H1 (cell line): Measurements from ENCODE around the gene TNFSF4.

Source experiments
- CREB1 ChIP-seq: IDR thresholded peaks from 2 replicates; pipeline ENCODE4 v1.6.1; 2012; ENCODE audit warnings: inconsistent platforms
- CTCF ChIP-seq, 3 experiments: IDR thresholded peaks; 1 replicate in 2 of 3; 2 replicates in 1 of 3; pipeline versions ENCODE4 v1.5.1 to v1.6.1; 2011; ENCODE audit warnings: low read length in 3 of 3, mild to moderate bottlenecking in 3 of 3, inconsistent platforms in 2 of 3, low read depth in 1 of 3, moderate library complexity in 1 of 3; ENCODE audit not compliant: insufficient read depth in 1 of 3; ENCODE audit errors: control extremely low read depth in 1 of 3
- EP300 ChIP-seq, 2 experiments: IDR thresholded peaks; 1 replicate in 1 of 2; 2 replicates in 1 of 2; pipeline ENCODE4 v1.6.1; 2011 to 2012; ENCODE audit warnings: low read depth in 2 of 2, low read length in 2 of 2, mild to moderate bottlenecking in 2 of 2, borderline replicate concordance in 1 of 2, inconsistent platforms in 1 of 2, moderate library complexity in 1 of 2
- POLR2A ChIP-seq, 2 experiments: IDR thresholded peaks; 1 replicate in 1 of 2; 2 replicates in 1 of 2; pipeline ENCODE4 v1.6.1; 2011; ENCODE audit warnings: low read depth in 2 of 2, low read length in 2 of 2, mild to moderate bottlenecking in 2 of 2; ENCODE audit errors: control extremely low read depth in 1 of 2
- POLR2AphosphoS5 ChIP-seq: IDR thresholded peaks from 2 replicates; pipeline ENCODE4 v1.6.1; 2011; ENCODE audit warnings: low read depth, low read length
- SUZ12 ChIP-seq: fragments of 200-600 bp; sonication (generic); IDR thresholded peaks from 2 replicates; pipeline ENCODE4 v1.6.1; 2012; ENCODE audit warnings: mild to moderate bottlenecking, inconsistent platforms, low read length, moderate library complexity, mixed read lengths
- TAF1 ChIP-seq: IDR thresholded peaks from 2 replicates; pipeline ENCODE4 v1.6.1; 2011; ENCODE audit warnings: mild to moderate bottlenecking, low read depth, low read length
- TAF7 ChIP-seq: optimal IDR thresholded peaks from 2 replicates; pipeline ENCODE3; 2011; ENCODE audit warnings: low read depth, mild to moderate bottlenecking, inconsistent platforms, low read length, moderate library complexity, borderline replicate concordance

GRCh38 chr1:173134029-173134428, 73.1 kb downstream of the TNFSF4 start:
- TF ChIP-seq TAF7 (no peak), CTCF (IDR thresholded peaks at IDR 0.05; ENCODE audit: control extremely low read depth in 1 of 3, insufficient read depth in 1 of 3, low read depth in 1 of 3, low read length in 3 of 3) (no peak), POLR2AphosphoS5 (no peak), EP300 (IDR thresholded peaks at IDR 0.05; ENCODE audit: borderline replicate concordance in 1 of 2, low read depth in 2 of 2, low read length in 2 of 2) (no peak), TAF1 (no peak), POLR2A (IDR thresholded peaks at IDR 0.05; ENCODE audit: control extremely low read depth in 1 of 2, low read depth in 2 of 2, low read length in 2 of 2) (no peak), CREB1 (no peak), SUZ12 (no peak)
